Activated T-cell treated with anti-CD3 and anti-CD28 coated beads, Interleukin-2, amount 50 U/mL, for 4 hours (primary cell): ENCODE data around the gene LRRC10B. TPM values are rescaled to one million over a fixed set of nuclear protein-coding genes. Genes with fewer than 3 reads are reported as not detected.

Experiments
- ATAC-seq, 2 donors: fragments of 200-7000 bp; cut with Tn5 transposase; one replicate each; pipeline ENCODE4 v1.10.0; 2021
- DNase-seq: peaks from one replicate; pipeline ENCODE4 v3.0.0-alpha.2; 2020
- H3K27me3 Mint-ChIP-seq: one replicate; pipeline ENCODE4 v1.8.0; 2021; ENCODE audit warnings: low read depth, mixed read lengths
- H3K36me3 Mint-ChIP-seq: one replicate; pipeline ENCODE4 v1.8.0; 2022; ENCODE audit warnings: mixed read lengths; ENCODE audit not compliant: insufficient read depth
- H3K4me1 Mint-ChIP-seq: one replicate; pipeline ENCODE4 v1.8.0; 2021; ENCODE audit warnings: low read depth, mixed read lengths
- H3K4me3 Mint-ChIP-seq: one replicate; pipeline ENCODE4 v1.8.0; 2021; ENCODE audit warnings: mild to moderate bottlenecking, moderate library complexity, mixed read lengths
- H3K9me3 Mint-ChIP-seq: one replicate; pipeline ENCODE4 v1.8.0; 2021; ENCODE audit warnings: mixed read lengths
- total RNA-seq, 3 donors: library from RNA; stranded (reverse); gene quantifications; one replicate each; pipeline ENCODE4 v1.2.1, GENCODE V29; 2021

The LRRC10B gene
- total RNA-seq, 3 donors from 2014 or later = not detected

DNA sequence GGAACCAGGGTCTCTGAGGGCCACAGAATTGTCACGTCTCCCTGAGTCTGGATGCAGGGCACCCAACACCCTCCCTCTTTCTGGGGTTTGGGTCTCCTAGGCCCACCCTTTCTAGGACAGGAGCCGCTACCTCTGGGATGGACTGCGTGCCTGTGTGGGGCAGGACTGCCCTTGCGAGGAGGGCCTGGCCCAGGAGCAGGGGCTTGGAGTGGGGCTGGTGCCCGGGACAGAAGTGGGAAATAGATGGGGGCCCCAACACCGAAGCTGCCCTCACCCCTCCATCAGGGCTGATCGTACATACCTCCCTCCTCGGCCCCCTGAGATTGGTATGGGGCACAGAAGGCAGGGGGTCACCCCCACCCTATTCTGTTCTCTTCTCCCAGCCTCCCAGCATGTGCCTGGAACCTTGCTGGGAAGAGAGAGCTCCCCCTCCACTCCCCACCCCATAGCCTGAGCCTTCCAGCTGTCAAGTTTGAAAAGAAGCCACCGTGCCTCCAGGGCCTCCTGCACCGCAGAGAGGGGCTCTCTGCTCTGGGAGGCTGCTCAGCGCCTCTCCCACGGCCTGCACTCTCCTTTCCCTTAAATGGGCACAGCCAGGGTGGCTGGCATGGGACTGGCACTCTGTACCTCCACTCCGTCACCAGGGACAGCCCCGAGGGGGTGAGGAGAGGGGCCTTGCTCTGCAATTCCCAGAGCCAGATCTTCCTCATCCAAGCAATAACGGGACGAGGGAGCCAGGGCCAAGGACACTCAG, 1.8 kb downstream of the LRRC10B start:
- no peaks in the 10 kb centered on the region for H3K9me3 Mint-ChIP-seq
- no peak for DNase-seq
- peaks cover 51% of the 10 kb centered on the region for H3K27me3 Mint-ChIP-seq
- H3K4me3 Mint-ChIP-seq = peak overlapping the region; percentile 38
- ATAC-seq = no peak
- H3K36me3 Mint-ChIP-seq = no peaks in the 10 kb centered on the region
- peaks cover 8% of the 10 kb centered on the region for H3K4me1 Mint-ChIP-seq

- H3K4me1 Mint-ChIP-seq = peaks cover 8% of the 10 kb centered on the region
- H3K9me3 Mint-ChIP-seq = no peaks in the 10 kb centered on the region
- H3K36me3 Mint-ChIP-seq = no peaks in the 10 kb centered on the region
- ATAC-seq (no peak), DNase-seq (no peak)
- H3K27me3 Mint-ChIP-seq = peaks cover 51% of the 10 kb centered on the region
- no peak overlapping the region for H3K4me3 Mint-ChIP-seq
These were observed 2.4 kb downstream of the LRRC10B start for GRCh38 chr11:61510974-61511373.

GRCh38 chr11:61511383-61511782, 2.8 kb downstream of the LRRC10B start:
- Mint-ChIP-seq H3K4me3 (no peak overlapping the region), H3K27me3 (peaks cover 48% of the 10 kb centered on the region), H3K4me1 (peaks cover 8% of the 10 kb centered on the region), H3K9me3 (no peaks in the 10 kb centered on the region), H3K36me3 (no peaks in the 10 kb centered on the region)
- no peak for ATAC-seq
- DNase-seq = no peak

GRCh38 chr11:61512435-61512834, 3.9 kb downstream of the LRRC10B start:
- ATAC-seq = no peak
- Mint-ChIP-seq H3K9me3 (no peaks in the 10 kb centered on the region), H3K4me1 (peaks cover 15% of the 10 kb centered on the region), H3K27me3 (peaks cover 49% of the 10 kb centered on the region), H3K4me3 (no peak overlapping the region), H3K36me3 (no peaks in the 10 kb centered on the region)
- DNase-seq = no peak

- no peak for DNase-seq
- Mint-ChIP-seq H3K9me3 (no peaks in the 10 kb centered on the region), H3K4me3 (no peak overlapping the region), H3K27me3 (peaks cover 45% of the 10 kb centered on the region), H3K36me3 (no peaks in the 10 kb centered on the region), H3K4me1 (peaks cover 10% of the 10 kb centered on the region)
- no peak for ATAC-seq
These were observed 4.7 kb downstream of the LRRC10B start for GRCh38 chr11:61513143-61513765.

DNA sequence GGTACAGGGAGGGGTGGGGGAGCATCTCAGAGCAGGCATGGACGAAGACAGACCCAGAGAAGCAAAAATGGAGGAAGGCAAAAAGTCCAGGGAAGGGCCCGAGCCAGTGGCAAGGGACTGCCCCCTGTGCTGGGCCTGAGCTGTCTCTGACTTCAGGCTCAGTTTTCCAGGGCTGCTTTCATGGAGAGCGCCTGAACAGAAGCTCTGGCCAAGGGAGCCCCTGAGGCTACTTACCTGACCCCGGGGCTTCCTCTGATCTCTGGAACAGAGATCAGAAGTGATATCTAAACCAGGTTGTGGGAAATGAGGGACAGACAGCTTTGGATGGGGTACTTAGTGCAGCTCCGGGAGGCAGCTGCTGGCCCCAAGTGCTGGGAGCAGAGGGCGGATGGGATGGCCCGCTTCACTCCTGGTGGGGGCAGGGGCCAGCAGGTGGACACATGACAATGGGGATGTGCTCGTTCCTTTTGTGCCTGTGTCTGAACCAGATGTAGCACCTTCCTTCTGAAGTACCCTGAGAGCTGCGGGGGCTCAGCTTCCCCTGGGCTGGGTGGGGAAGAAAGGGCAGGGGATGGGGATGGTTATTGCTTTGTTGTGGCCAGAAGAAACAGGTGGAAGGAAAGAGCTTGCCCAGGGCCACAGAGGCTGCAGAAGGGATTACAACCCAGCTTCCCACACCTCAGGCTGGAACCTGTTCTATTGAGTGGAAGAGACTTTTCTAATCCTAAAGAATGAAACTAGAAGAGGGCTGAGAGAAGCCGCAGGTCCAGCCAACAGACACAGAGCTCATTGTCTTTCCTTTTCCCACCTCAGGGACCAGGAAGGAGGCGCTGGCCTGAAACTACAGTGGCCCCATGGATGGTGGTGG, 5.7 kb downstream of the LRRC10B start:
- H3K27me3 Mint-ChIP-seq = peaks cover 51% of the 10 kb centered on the region
- no peaks in the 10 kb centered on the region for H3K36me3 Mint-ChIP-seq
- H3K4me1 Mint-ChIP-seq = peaks cover 10% of the 10 kb centered on the region
- no peak for ATAC-seq
- DNase-seq = no peak
- no peak overlapping the region for H3K4me3 Mint-ChIP-seq
- no peaks in the 10 kb centered on the region for H3K9me3 Mint-ChIP-seq

- Mint-ChIP-seq H3K4me3 (no peak overlapping the region), H3K27me3 (peaks cover 44% of the 10 kb centered on the region), H3K36me3 (no peaks in the 10 kb centered on the region), H3K9me3 (no peaks in the 10 kb centered on the region), H3K4me1 (peaks cover 7% of the 10 kb centered on the region)
- ATAC-seq (no peak), DNase-seq (no peak)
These were observed 7.1 kb downstream of the LRRC10B start for GRCh38 chr11:61515686-61516085.

- Mint-ChIP-seq H3K27me3 (peaks cover 38% of the 10 kb centered on the region), H3K36me3 (no peaks in the 10 kb centered on the region), H3K9me3 (no peaks in the 10 kb centered on the region), H3K4me3 (no peak overlapping the region), H3K4me1 (peaks cover 7% of the 10 kb centered on the region)
- DNase-seq (no peak), ATAC-seq (peak; percentile 12 to 35)
These were observed 7.6 kb downstream of the LRRC10B start for GRCh38 chr11:61516191-61516590.

GRCh38 chr11:61516675-61517572, 8.4 kb downstream of the LRRC10B start:
- ATAC-seq (peak; percentile 72 to 74), DNase-seq (peak; percentile 62)
- Mint-ChIP-seq H3K9me3 (no peaks in the 10 kb centered on the region), H3K36me3 (no peaks in the 10 kb centered on the region), H3K4me1 (peaks cover 7% of the 10 kb centered on the region), H3K27me3 (peaks cover 33% of the 10 kb centered on the region), H3K4me3 (peak overlapping the region; percentile 15)

GRCh38 chr11:61518032-61518795, 9.7 kb downstream of the LRRC10B start:
- H3K36me3 Mint-ChIP-seq = no peaks in the 10 kb centered on the region
- peaks cover 26% of the 10 kb centered on the region for H3K27me3 Mint-ChIP-seq
- no peak overlapping the region for H3K4me3 Mint-ChIP-seq
- peaks cover 7% of the 10 kb centered on the region for H3K4me1 Mint-ChIP-seq
- H3K9me3 Mint-ChIP-seq = no peaks in the 10 kb centered on the region
- DNase-seq (no peak), ATAC-seq (no peak)

GRCh38 chr11:61522881-61523280, 14.3 kb downstream of the LRRC10B start:
- no peak for DNase-seq
- H3K36me3 Mint-ChIP-seq = no peaks in the 10 kb centered on the region
- no peak overlapping the region for H3K4me3 Mint-ChIP-seq
- no peaks in the 10 kb centered on the region for H3K4me1 Mint-ChIP-seq
- no peak for ATAC-seq
- no peaks in the 10 kb centered on the region for H3K9me3 Mint-ChIP-seq
- peaks cover 29% of the 10 kb centered on the region for H3K27me3 Mint-ChIP-seq

- no peak for ATAC-seq
- H3K4me1 Mint-ChIP-seq = no peaks in the 10 kb centered on the region
- no peak overlapping the region for H3K4me3 Mint-ChIP-seq
- H3K36me3 Mint-ChIP-seq = no peaks in the 10 kb centered on the region
- peaks cover 26% of the 10 kb centered on the region for H3K27me3 Mint-ChIP-seq
- H3K9me3 Mint-ChIP-seq = no peaks in the 10 kb centered on the region
- no peak for DNase-seq
These were observed 15.9 kb downstream of the LRRC10B start for GRCh38 chr11:61524446-61524845.

- Mint-ChIP-seq H3K36me3 (no peaks in the 10 kb centered on the region), H3K27me3 (peaks cover 26% of the 10 kb centered on the region), H3K4me1 (no peaks in the 10 kb centered on the region), H3K4me3 (no peak overlapping the region), H3K9me3 (no peaks in the 10 kb centered on the region)
- DNase-seq = no peak
- no peak for ATAC-seq
These were observed 16.5 kb downstream of the LRRC10B start for GRCh38 chr11:61524963-61525587.
